IMR-90 (cell line): ENCODE measurements around the gene DPEP1. TPM values are rescaled to one million over a fixed set of nuclear protein-coding genes. Genes with fewer than 3 reads are reported as not detected.

Experiments
- ATAC-seq: fragments of 200-7000 bp; cut with Tn5 transposase; 2 replicates; pipeline ENCODE4 v1.9.1; 2020; ENCODE audit warnings: low read depth, mild to moderate bottlenecking, moderate library complexity
- BruUV-seq: library from RNA; stranded (reverse); fragments of 400-500 nt; replicated peaks from 2 replicates; lab custom pipeline; 2021; lab: Mats Ljungman, UMichigan
- CTCF ChIA-PET: fragments of 300-600 bp; formaldehyde crosslinking; extraction: SDS; loops from one replicate; lab custom pipeline; 2021; ENCODE audit warnings: antibody characterized with exemption; lab: Yijun Ruan, JAX
- POLR2A ChIA-PET: fragments of 300-600 bp; sonication (Branson Sonifier 250); formaldehyde crosslinking; loops from one replicate; lab custom pipeline; 2022; ENCODE audit warnings: antibody characterized with exemption; ENCODE audit not compliant: unreplicated experiment; lab: Charles Lee
- DNase-seq: peaks from one replicate; pipeline ENCODE4 v3.0.0; 2013
- H2AFZ ChIP-seq: replicated peaks from 2 replicates; pipeline ENCODE3; 2013; ENCODE audit warnings: low read length, mild to moderate bottlenecking; ENCODE audit not compliant: poor library complexity
- H2AK5ac ChIP-seq: 2 replicates; pipeline ENCODE4 v1.6.1; 2013; ENCODE audit warnings: low read depth, low read length, inconsistent platforms
- H2AK9ac ChIP-seq: replicated peaks from 2 replicates; pipeline ENCODE3; 2013; ENCODE audit warnings: mild to moderate bottlenecking, low read depth, low read length, moderate library complexity; ENCODE audit not compliant: poor library complexity
- H2BK120ac ChIP-seq: 2 replicates; pipeline ENCODE4 v1.6.1; 2013; ENCODE audit warnings: low read depth, low read length, inconsistent platforms
- H2BK15ac ChIP-seq: 3 replicates; pipeline ENCODE4 v1.6.1; 2013; ENCODE audit warnings: low read depth, low read length, inconsistent platforms
- H2BK20ac ChIP-seq: 2 replicates; pipeline ENCODE4 v1.6.1; 2013; ENCODE audit warnings: low read depth, mild to moderate bottlenecking, inconsistent platforms, low read length, moderate library complexity
- H2BK5ac ChIP-seq: 2 replicates; pipeline ENCODE4 v1.6.1; 2013; ENCODE audit warnings: mild to moderate bottlenecking, low read depth, low read length, inconsistent platforms; ENCODE audit not compliant: poor library complexity, severe bottlenecking
- H3K14ac ChIP-seq: replicated peaks from 2 replicates; pipeline ENCODE4 v1.6.1; 2013; ENCODE audit warnings: low read depth, low read length, inconsistent platforms
- H3K18ac ChIP-seq: 2 replicates; pipeline ENCODE4 v1.6.1; 2013; ENCODE audit warnings: low read depth, low read length, control low read depth
- H3K23ac ChIP-seq: 2 replicates; pipeline ENCODE4 v1.6.1; 2013; ENCODE audit warnings: low read depth, low read length, inconsistent platforms
- H3K27ac ChIP-seq: 2 replicates; pipeline ENCODE4 v1.5.1; 2013; ENCODE audit warnings: mild to moderate bottlenecking, control low read depth, low read length; ENCODE audit not compliant: insufficient read depth
- H3K27me3 ChIP-seq: 2 replicates; pipeline ENCODE4 v1.6.1; 2013; ENCODE audit warnings: low read length; ENCODE audit not compliant: control insufficient read depth, insufficient read depth
- H3K36me3 ChIP-seq: 2 replicates; pipeline ENCODE4 v1.6.1; 2013; ENCODE audit warnings: low read length, mixed read lengths; ENCODE audit not compliant: control insufficient read depth, insufficient read depth
- H3K4ac ChIP-seq: 2 replicates; pipeline ENCODE4 v1.6.1; 2013; ENCODE audit warnings: low read depth, low read length, inconsistent platforms
- H3K4me1 ChIP-seq: 2 replicates; pipeline ENCODE4 v1.6.1; 2013; ENCODE audit warnings: low read length, mixed read lengths; ENCODE audit not compliant: control insufficient read depth, insufficient read depth
- H3K4me2 ChIP-seq: 2 replicates; pipeline ENCODE4 v1.6.1; 2013; ENCODE audit warnings: low read depth, mild to moderate bottlenecking, control low read depth, low read length, moderate library complexity
- H3K4me3 ChIP-seq: 2 replicates; pipeline ENCODE4 v1.5.1; 2013; ENCODE audit warnings: low read depth, mild to moderate bottlenecking, control low read depth, low read length, moderate library complexity; ENCODE audit not compliant: insufficient read depth
- H3K56ac ChIP-seq: 2 replicates; pipeline ENCODE4 v1.6.1; 2013; ENCODE audit warnings: low read length, inconsistent platforms; ENCODE audit not compliant: insufficient read depth; ENCODE audit errors: extremely low read depth
- H3K79me1 ChIP-seq, 2 experiments: 2 replicates each; pipeline ENCODE4 v1.6.1; 2013; ENCODE audit warnings: low read length in 2 of 2, inconsistent platforms in 1 of 2, low read depth in 1 of 2
- H3K9ac ChIP-seq: 2 replicates; pipeline ENCODE4 v1.6.1; 2013; ENCODE audit warnings: low read depth, low read length, control low read depth
- H3K9me1 ChIP-seq: 2 replicates; pipeline ENCODE4 v1.6.1; 2013; ENCODE audit warnings: low read length, inconsistent platforms; ENCODE audit not compliant: insufficient read depth
- H3K9me3 ChIP-seq: 2 replicates; pipeline ENCODE4 v1.6.1; 2013; ENCODE audit warnings: low read length; ENCODE audit not compliant: control insufficient read depth, insufficient read depth
- H4K20me1 ChIP-seq: 2 replicates; pipeline ENCODE4 v1.6.1; 2013; ENCODE audit warnings: low read length, inconsistent platforms; ENCODE audit not compliant: insufficient read depth
- H4K5ac ChIP-seq: 2 replicates; pipeline ENCODE4 v1.6.1; 2013; ENCODE audit warnings: mild to moderate bottlenecking, low read depth, low read length, control low read depth
- H4K8ac ChIP-seq, 2 experiments: 2 replicates each; pipeline ENCODE4 v1.6.1; 2013; ENCODE audit warnings: low read depth in 2 of 2, low read length in 2 of 2, control low read depth in 1 of 2, inconsistent platforms in 1 of 2
- H4K91ac ChIP-seq: 2 replicates; pipeline ENCODE4 v1.6.1; 2013; ENCODE audit warnings: low read depth, low read length, inconsistent platforms; ENCODE audit not compliant: insufficient read depth
- BHLHE40 ChIP-seq: fragments of 150-350 bp; IDR thresholded peaks from 2 replicates; pipeline ENCODE4 v1.6.1; 2016; ENCODE audit warnings: mild to moderate bottlenecking, low read depth, low read length
- CEBPB ChIP-seq: IDR thresholded peaks from 2 replicates; pipeline ENCODE4 v1.6.1; 2012; ENCODE audit warnings: low read depth, low read length, improper control_type of control experiment
- CTCF ChIP-seq: conservative IDR thresholded peaks from 2 replicates; pipeline ENCODE4 v1.5.1; 2012; ENCODE audit warnings: mild to moderate bottlenecking, low read depth, low read length, improper control_type of control experiment
- FOS ChIP-seq: fragments of 150-350 bp; IDR thresholded peaks from 2 replicates; pipeline ENCODE4 v1.6.1; 2016; ENCODE audit warnings: low read depth, low read length
- MAZ ChIP-seq: IDR thresholded peaks from 2 replicates; pipeline ENCODE4 v1.6.1; 2012; ENCODE audit warnings: low read depth, mild to moderate bottlenecking, low read length, improper control_type of control experiment, moderate library complexity, borderline replicate concordance
- MXI1 ChIP-seq: IDR thresholded peaks from 2 replicates; pipeline ENCODE4 v1.6.1; 2012; ENCODE audit warnings: low read depth, mild to moderate bottlenecking, low read length, moderate library complexity, borderline replicate concordance
- NFE2L2 ChIP-seq: fragments of 150-350 bp; IDR thresholded peaks from 2 replicates; pipeline ENCODE4 v1.6.1; 2016; ENCODE audit warnings: low read depth, mild to moderate bottlenecking, low read length
- POLR2A ChIP-seq: IDR thresholded peaks from 2 replicates; pipeline ENCODE4 v1.6.1; 2012; ENCODE audit warnings: mild to moderate bottlenecking, low read depth, low read length
- RAD21 ChIP-seq: IDR thresholded peaks from 2 replicates; pipeline ENCODE4 v1.6.1; 2012; ENCODE audit warnings: low read length, improper control_type of control experiment
- RCOR1 ChIP-seq: IDR thresholded peaks from 2 replicates; pipeline ENCODE4 v1.6.1; 2012; ENCODE audit warnings: mild to moderate bottlenecking, low read length, improper control_type of control experiment; ENCODE audit not compliant: insufficient replicate concordance
- SMC3 ChIP-seq: fragments of 150-350 bp; IDR thresholded peaks from 2 replicates; pipeline ENCODE4 v1.6.1; 2016; ENCODE audit warnings: low read depth, mild to moderate bottlenecking, antibody characterized with exemption, low read length, moderate library complexity
- USF2 ChIP-seq: fragments of 150-350 bp; IDR thresholded peaks from 2 replicates; pipeline ENCODE4 v1.6.1; 2017; ENCODE audit warnings: mild to moderate bottlenecking, antibody characterized with exemption, low read length, low read depth
- WGBS, 2 experiments: methylation state at CpG; one replicate each; pipeline versions ENCODE4 v1.1.5 to v1.1.7; 2013; ENCODE audit warnings: missing lambda C conversion rate in 2 of 2; ENCODE audit not compliant: insufficient read length in 1 of 2; ENCODE audit errors: extremely low coverage in 2 of 2; 5-methylcytosine and 5-hydroxymethylcytosine counted together
- dilution Hi-C: fragments of 300-500 bp; cut with HindIII; formaldehyde crosslinking; loops from one replicate; pipeline ENCODE4 v1.14.3; 2018; ENCODE audit warnings: low sequenced_read_pairs; ENCODE audit not compliant: unreplicated experiment
- in situ Hi-C: fragments of 300-500 bp; cut with MboI; formaldehyde crosslinking; loops from 3 replicates; pipeline ENCODE4 v1.14.3; 2019; ENCODE audit warnings: low sequenced_read_pairs, inconsistent platforms, mixed read lengths
- intact Hi-C: fragments of 100-400 bp; cut with micrococcal nuclease; formaldehyde crosslinking; loops from 2 replicates; pipeline ENCODE4 v1.10.0; 2022
- polyA plus RNA-seq, 3 experiments: library from polyadenylated mRNA; depleted of rRNA; stranded (reverse); fragments of >200 nt; gene quantifications; 2 replicates each; pipeline ENCODE4 v1.2.3, GENCODE V29; 2012; ENCODE audit warnings: low replicate concordance in 1 of 3
- total RNA-seq: library from RNA; depleted of rRNA; stranded (reverse); fragments of >200 nt; gene quantifications from 2 replicates; pipeline ENCODE4 v1.2.3, GENCODE V29; 2012
- TF ChIP-seq, protein P1 (sequence below): fragments of 150-350 bp; IDR thresholded peaks from 2 replicates; pipeline ENCODE4 v1.6.1; 2016; ENCODE audit warnings: low read depth, mild to moderate bottlenecking, low read length, moderate library complexity, borderline replicate concordance

DPEP1 gene
- total and polyA plus RNA-seq, 2 of the 4 experiments (the other 2 are of a cell fraction), result not detected

DNA sequence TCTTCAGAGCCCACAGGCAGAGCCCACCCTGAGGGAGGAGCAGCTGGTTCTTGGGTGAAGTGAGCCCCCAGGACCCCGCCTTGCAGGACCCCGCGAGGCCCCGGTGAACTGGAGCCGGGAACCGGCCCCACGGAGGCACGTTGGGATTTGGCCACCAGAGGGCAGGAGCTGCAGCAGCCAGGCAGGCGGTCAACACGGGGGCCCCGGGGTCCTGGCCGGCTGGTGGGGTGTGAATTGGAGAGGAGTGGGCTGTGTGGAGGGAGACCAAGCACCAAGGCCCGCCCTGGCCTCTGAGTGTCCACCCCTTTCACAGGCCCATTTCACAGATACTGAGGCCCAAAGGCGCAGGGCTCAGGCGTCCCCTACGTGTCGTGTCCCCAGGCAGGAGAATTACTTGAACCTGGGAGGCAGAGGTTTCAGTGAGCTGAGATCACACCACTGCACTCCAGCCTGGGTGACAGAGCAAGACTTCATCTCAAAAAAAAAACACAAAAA lies 2.2 kb downstream of the DPEP1 start:
- no peaks in the 10 kb centered on the region for H3K9me1 ChIP-seq
- DNase-seq (no peak), ATAC-seq (peak; percentile 41; the same call in 1 of the 2 replicates)
- intact Hi-C loops, result no loop called here
- H3K27ac ChIP-seq, result no peak overlapping the region
- ChIA-PET CTCF (interaction anchor here (0.7 to 0.8 kb wide), 2 partner anchors 18 to 20 kb away, joined by 3 read pairs; no protein-coding TSS in a partner anchor), POLR2A (no interaction called here)
- no peak overlapping the region for H2BK20ac ChIP-seq
- no peaks in the 10 kb centered on the region for H4K20me1 ChIP-seq
- no peaks in the 10 kb centered on the region for H3K9me3 ChIP-seq
- peak overlapping the region; percentile 21 for H2AFZ ChIP-seq
- TF ChIP-seq BHLHE40 (no peak), SMC3 (peak; percentile 35), MAZ (no peak), CEBPB (no peak), USF2 (no peak), MXI1 (no peak), FOS (no peak), RAD21 (peak; percentile 22; the same call in 1 of the 2 replicates), RCOR1 (no peak), NFE2L2 (no peak), CTCF (peak; percentile 51), POLR2A (no peak)
- TF ChIP-seq, protein P1, sequence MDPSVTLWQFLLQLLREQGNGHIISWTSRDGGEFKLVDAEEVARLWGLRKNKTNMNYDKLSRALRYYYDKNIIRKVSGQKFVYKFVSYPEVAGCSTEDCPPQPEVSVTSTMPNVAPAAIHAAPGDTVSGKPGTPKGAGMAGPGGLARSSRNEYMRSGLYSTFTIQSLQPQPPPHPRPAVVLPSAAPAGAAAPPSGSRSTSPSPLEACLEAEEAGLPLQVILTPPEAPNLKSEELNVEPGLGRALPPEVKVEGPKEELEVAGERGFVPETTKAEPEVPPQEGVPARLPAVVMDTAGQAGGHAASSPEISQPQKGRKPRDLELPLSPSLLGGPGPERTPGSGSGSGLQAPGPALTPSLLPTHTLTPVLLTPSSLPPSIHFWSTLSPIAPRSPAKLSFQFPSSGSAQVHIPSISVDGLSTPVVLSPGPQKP, result no peak
- no peak overlapping the region for H3K4me3 ChIP-seq
- H3K4me1 ChIP-seq, result peaks cover 2% of the 10 kb centered on the region; the same call in 1 of the 2 replicates
- H3K9ac ChIP-seq, result no peak overlapping the region
- in situ Hi-C loops, result no loop called here
- H3K4ac ChIP-seq, result no peak overlapping the region
- H2BK5ac ChIP-seq, result no peak overlapping the region
- H4K91ac ChIP-seq, result no peak overlapping the region
- no peak overlapping the region for H2BK120ac ChIP-seq
- 80% methylated on average over 6 of the region's 17 CpGs; no CpG with 5 or more reads in 1 of the 2 experiments for WGBS, 2 experiments
- H4K5ac ChIP-seq, result no peak overlapping the region
- peaks cover 5% of the 10 kb centered on the region; the same call in 1 of the 2 replicates for H3K27me3 ChIP-seq
- no TSS peak for BruUV-seq
- no peak overlapping the region for H3K14ac ChIP-seq
- H3K36me3 ChIP-seq, result no peaks in the 10 kb centered on the region
- no peaks in the 10 kb centered on the region for H3K79me1 ChIP-seq
- no peak overlapping the region for H3K56ac ChIP-seq
- dilution Hi-C loops, result no loop called here
- H4K8ac ChIP-seq, result no peak overlapping the region
- H2AK9ac ChIP-seq, result no peak overlapping the region
- no peak overlapping the region for H3K23ac ChIP-seq
- no peak overlapping the region for H3K4me2 ChIP-seq
- H2AK5ac ChIP-seq, result no peak overlapping the region
- no peak overlapping the region for H2BK15ac ChIP-seq
- H3K18ac ChIP-seq, result no peak overlapping the region
